HepG2 (cell line): ENCODE measurements around the gene LGR6.

Experiments
- HNRNPUL1 ChIP-seq: fragments of 200-400 bp; formaldehyde crosslinking; IDR thresholded peaks from 2 replicates; pipeline ENCODE4 v1.6.1; 2017; ENCODE audit warnings: low read depth, mild to moderate bottlenecking, low read length, moderate library complexity
- MAZ ChIP-seq, 2 experiments: sonication (generic) in 1 of 2; formaldehyde crosslinking in 1 of 2; IDR thresholded peaks; 2 replicates each; pipeline versions ENCODE4 v1.5.0 to v1.6.1; 2012 to 2020; ENCODE audit warnings: low read depth in 2 of 2, mild to moderate bottlenecking in 2 of 2, borderline replicate concordance in 1 of 2, improper control_type of control experiment in 1 of 2, low read length in 1 of 2, missing genetic modification reagents in 1 of 2, moderate library complexity in 1 of 2
- ZNF253 ChIP-seq: sonication (generic); formaldehyde crosslinking; IDR thresholded peaks from 2 replicates; pipeline ENCODE4 v1.8.0; 2022; ENCODE audit warnings: mild to moderate bottlenecking, missing genetic modification reagents, borderline replicate concordance
- TF ChIP-seq, protein P1 (sequence below): sonication (generic); formaldehyde crosslinking; IDR thresholded peaks from 2 replicates; pipeline ENCODE4 v1.8.0; 2022; ENCODE audit warnings: missing genetic modification reagents, mild to moderate bottlenecking, inconsistent platforms, borderline replicate concordance
- TF ChIP-seq, protein P2 (sequence below): IDR thresholded peaks from 2 replicates; pipeline ENCODE4 v1.6.1; 2016; ENCODE audit warnings: control low read depth
- TF ChIP-seq, protein P3 (sequence below): fragments of 450-650 bp; IDR thresholded peaks from 2 replicates; pipeline ENCODE4 v1.6.1; 2017; ENCODE audit warnings: mild to moderate bottlenecking

DNA sequence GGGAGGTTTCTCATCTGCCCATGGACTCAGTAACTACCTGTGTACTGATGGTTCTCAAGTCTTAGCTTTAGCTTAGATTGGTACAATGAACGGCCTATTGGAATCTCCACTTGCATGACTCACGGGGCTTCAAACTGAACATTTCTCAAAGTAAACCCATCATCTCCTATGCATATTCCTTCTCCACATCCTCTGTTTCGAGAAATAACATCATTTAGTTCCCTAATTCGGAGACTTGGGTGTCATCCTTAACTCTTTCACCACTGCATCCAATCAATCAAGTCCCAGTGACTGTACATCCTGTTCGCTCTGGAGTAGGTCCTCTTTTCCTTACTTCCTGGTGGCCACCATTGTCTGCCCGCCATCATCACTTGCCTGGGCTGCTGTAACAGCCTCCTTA is 55.8 kb downstream of the LGR6 start:
- TF ChIP-seq, protein P1, sequence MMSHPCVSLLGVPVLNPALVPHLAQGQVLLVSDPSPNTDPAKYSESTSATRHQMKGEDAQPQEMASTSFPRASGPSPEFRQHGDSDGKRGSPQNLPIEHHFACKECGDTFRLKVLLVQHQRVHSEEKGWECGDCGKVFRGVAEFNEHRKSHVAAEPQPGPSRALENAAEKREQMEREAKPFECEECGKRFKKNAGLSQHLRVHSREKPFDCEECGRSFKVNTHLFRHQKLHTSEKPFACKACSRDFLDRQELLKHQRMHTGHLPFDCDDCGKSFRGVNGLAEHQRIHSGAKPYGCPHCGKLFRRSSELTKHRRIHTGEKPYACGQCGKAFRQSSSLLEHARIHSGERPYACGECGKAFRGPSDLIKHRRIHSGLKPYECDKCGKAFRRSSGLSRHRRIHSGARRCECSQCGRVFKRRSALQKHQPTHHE (CRISPR knock-in tag): no peak
- TF ChIP-seq, protein P2, sequence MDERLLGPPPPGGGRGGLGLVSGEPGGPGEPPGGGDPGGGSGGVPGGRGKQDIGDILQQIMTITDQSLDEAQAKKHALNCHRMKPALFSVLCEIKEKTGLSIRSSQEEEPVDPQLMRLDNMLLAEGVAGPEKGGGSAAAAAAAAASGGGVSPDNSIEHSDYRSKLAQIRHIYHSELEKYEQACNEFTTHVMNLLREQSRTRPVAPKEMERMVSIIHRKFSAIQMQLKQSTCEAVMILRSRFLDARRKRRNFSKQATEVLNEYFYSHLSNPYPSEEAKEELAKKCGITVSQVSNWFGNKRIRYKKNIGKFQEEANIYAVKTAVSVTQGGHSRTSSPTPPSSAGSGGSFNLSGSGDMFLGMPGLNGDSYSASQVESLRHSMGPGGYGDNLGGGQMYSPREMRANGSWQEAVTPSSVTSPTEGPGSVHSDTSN: no peak
- TF ChIP-seq ZNF253 (CRISPR knock-in tag) (no peak), HNRNPUL1 (no peak), MAZ (IDR thresholded peaks at IDR 0.05; ENCODE audit: borderline replicate concordance, low read depth, low read length) (no peak), MAZ (CRISPR knock-in tag; IDR thresholded peaks at IDR 0.05; ENCODE audit: low read depth) (no peak)
- TF ChIP-seq, protein P3, sequence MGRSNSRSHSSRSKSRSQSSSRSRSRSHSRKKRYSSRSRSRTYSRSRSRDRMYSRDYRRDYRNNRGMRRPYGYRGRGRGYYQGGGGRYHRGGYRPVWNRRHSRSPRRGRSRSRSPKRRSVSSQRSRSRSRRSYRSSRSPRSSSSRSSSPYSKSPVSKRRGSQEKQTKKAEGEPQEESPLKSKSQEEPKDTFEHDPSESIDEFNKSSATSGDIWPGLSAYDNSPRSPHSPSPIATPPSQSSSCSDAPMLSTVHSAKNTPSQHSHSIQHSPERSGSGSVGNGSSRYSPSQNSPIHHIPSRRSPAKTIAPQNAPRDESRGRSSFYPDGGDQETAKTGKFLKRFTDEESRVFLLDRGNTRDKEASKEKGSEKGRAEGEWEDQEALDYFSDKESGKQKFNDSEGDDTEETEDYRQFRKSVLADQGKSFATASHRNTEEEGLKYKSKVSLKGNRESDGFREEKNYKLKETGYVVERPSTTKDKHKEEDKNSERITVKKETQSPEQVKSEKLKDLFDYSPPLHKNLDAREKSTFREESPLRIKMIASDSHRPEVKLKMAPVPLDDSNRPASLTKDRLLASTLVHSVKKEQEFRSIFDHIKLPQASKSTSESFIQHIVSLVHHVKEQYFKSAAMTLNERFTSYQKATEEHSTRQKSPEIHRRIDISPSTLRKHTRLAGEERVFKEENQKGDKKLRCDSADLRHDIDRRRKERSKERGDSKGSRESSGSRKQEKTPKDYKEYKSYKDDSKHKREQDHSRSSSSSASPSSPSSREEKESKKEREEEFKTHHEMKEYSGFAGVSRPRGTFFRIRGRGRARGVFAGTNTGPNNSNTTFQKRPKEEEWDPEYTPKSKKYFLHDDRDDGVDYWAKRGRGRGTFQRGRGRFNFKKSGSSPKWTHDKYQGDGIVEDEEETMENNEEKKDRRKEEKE: no peak
